HG03457 (cell line): ENCODE results near the gene GSTK1.

Experiments
- ATAC-seq: cut with Tn5 transposase; IDR thresholded peaks from one replicate; pipeline ENCODE4 v1.9.1; 2021; ENCODE audit warnings: moderate number of reproducible peaks; ENCODE audit not compliant: unreplicated experiment

Gene GSTK1

GRCh38 chr7:143290293-143290692 lies 27.1 kb downstream of the GSTK1 start:
- no peak for ATAC-seq

DNA sequence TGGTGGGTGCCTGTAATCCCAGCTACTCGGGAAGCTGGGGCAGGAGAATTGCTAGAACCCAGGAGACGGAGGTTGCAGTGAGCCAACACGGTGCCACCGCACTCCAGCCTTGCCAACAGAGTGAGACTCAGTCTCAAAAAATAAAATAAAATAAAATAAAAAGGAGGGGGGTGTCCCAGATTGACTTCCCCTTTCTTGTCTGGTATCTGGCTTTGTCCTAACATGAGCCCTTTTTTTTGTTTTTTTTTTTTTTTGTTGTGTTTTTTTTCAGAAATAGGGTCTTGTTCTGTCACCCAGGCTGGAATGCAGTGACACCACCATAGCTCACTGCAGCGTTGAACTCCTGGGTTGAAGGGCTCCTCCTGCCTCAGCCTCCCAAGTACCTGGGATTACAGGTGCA lies 29.6 kb downstream of the GSTK1 start:
- ATAC-seq: no peak

DNA sequence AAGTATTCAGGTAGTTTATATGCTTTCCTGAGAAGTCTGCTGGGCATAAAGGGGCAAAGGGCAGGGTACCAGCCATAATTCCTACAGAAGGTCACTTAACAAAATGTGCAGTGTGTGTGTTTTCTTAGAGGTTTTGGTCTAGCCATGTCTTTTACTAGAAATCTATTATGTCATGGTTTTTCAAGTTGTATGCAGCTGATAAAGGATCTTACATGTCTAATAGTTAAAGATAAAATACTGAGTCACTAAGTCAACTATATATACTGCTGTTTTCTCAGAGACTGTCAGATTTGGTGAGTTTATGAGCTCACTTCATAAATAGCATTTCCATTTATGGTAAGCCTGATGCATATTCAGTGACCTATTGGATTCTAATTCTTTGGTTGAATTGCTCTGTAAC lies 32.6 kb downstream of the GSTK1 start:
- no peak for ATAC-seq

DNA sequence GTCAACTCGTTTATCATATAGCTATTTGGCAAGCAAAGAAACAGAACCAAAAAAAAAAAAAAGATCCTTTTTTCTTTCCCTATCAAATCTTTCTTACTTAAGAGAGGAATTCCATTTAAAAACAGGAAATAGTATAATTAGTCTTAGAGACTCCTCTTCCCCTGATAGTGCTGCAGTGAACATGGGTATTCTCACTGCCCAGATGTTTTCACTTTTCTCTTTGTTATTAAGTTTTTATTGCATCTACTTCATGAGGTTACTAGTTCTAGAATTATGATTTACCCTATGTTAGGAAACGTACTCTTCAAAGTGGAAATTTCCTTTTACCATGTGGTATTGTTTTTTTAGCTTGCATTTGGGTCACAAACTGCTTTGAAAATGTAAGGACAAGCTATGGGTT lies 33.4 kb downstream of the GSTK1 start:
- no peak for ATAC-seq

DNA sequence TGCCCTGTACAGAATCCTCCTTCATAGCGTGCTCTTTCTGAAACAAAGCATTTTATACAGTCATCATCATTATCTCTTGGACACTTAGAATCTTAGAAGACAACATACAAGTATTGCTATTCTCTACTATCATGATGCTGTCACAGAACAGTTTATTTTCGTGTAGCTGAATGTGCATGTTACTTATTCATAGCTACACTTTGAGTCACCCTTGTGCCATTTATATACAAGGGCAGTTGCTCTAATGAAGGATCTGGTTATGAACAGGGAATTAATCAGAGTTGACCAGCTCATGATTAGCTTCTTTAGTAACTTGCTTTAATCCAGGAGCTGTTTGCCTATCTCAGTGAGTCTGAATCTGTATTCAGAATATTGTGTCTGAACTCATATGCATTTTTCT lies 36.1 kb downstream of the GSTK1 start:
- no peak for ATAC-seq

- no peak for ATAC-seq
Measured at GRCh38 chr7:143299840-143300239, 36.6 kb downstream of the GSTK1 start.

- no peak for ATAC-seq
Measured at GRCh38 chr7:143300959-143301935, 38.0 kb downstream of the GSTK1 start.

DNA sequence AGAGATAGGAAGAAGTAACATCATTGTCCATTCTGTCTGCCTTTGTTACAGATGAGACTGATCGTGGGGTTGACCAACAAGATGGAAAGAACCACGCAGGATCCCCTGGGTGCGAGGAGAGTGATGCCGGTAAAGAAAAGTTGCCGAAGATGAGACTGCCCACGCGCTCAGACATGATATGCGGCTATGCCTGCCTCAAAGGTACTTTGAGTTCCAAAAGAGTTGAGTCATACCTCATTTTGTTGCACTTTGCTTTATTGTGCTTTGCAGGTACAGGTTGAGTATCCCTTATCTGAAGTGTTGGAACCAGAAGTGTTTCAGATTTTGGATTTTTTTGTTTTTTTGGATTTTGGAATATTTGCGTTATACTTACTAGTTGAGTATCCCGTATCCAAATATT lies 40.5 kb downstream of the GSTK1 start:
- ATAC-seq: no peak

GRCh38 chr7:143304938-143305337 lies 41.7 kb downstream of the GSTK1 start:
- ATAC-seq: no peak

GRCh38 chr7:143305423-143306070 lies 42.3 kb downstream of the GSTK1 start:
- no peak for ATAC-seq

- no peak for ATAC-seq
Measured at GRCh38 chr7:143308632-143309031, 45.4 kb downstream of the GSTK1 start.

- ATAC-seq: no peak
Measured at GRCh38 chr7:143314127-143314526, 50.9 kb downstream of the GSTK1 start.

GRCh38 chr7:143315776-143316175 lies 52.5 kb downstream of the GSTK1 start, which contains the start of gene CLCN1:
CLCN1 (plus strand) TSS chr7:143316111; CDS start chr7:143316213, 102 bp downstream.
- ATAC-seq: no peak

- ATAC-seq: no peak
Measured at GRCh38 chr7:143316492-143316891, 53.3 kb downstream of the GSTK1 start.

DNA sequence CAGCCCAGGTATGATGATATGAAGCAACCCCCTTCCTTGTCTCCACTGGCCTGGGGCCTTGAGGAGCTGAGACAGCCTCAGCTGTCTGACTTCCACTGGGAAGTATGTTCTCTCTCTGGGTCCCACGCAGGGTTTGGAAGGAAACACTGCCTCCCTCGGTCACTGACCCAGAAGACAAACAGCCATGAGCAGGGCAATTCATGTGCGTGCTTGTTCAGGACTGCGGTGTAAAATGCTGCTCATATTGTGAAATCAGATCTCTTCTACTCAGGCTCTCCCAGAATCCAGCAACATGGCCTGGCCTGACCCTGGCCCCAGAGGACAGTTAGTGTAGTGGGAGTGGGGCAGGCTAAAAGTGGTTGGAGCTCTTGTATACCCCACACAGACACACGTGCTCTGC lies 55.4 kb downstream of the GSTK1 start:
- ATAC-seq: no peak
